WTC11 (cell line): ENCODE measurements around the gene MSANTD2. TPM values are rescaled to one million over a fixed set of nuclear protein-coding genes. Genes with fewer than 3 reads are reported as not detected.

ENCODE experiments used
- ATAC-seq: fragments of 200-7000 bp; cut with Tn5 transposase; 2 replicates; pipeline ENCODE4 v1.10.0; 2021; ENCODE audit warnings: mild to moderate bottlenecking, moderate library complexity
- CTCF ChIA-PET: fragments of 300-600 bp; sonication (Branson Sonifier 250); formaldehyde crosslinking; loops from one replicate; lab custom pipeline; 2021; ENCODE audit warnings: antibody characterized with exemption; lab: Charles Lee
- POLR2A ChIA-PET: fragments of 350-600 bp; sonication (Branson Sonifier 250); formaldehyde crosslinking; loops from one replicate; lab custom pipeline; 2021; ENCODE audit warnings: antibody characterized with exemption; lab: Charles Lee
- DNase-seq: peaks from one replicate; pipeline ENCODE4 v3.0.0; 2021; ENCODE audit warnings: low spot score
- H3K27ac Mint-ChIP-seq: 2 replicates; pipeline ENCODE4 v1.8.0; 2021; ENCODE audit warnings: mixed read lengths
- H3K27me3 Mint-ChIP-seq: 2 replicates; pipeline ENCODE4 v1.8.0; 2021; ENCODE audit warnings: low read depth, mild to moderate bottlenecking, moderate library complexity, mixed read lengths
- H3K36me3 Mint-ChIP-seq: 2 replicates; pipeline ENCODE4 v1.8.0; 2021; ENCODE audit warnings: mixed read lengths
- H3K4me1 Mint-ChIP-seq: 2 replicates; pipeline ENCODE4 v1.8.0; 2022; ENCODE audit warnings: mixed read lengths
- H3K4me3 Mint-ChIP-seq: 2 replicates; pipeline ENCODE4 v1.8.0; 2021; ENCODE audit warnings: mild to moderate bottlenecking, moderate library complexity, mixed read lengths
- H3K9me3 Mint-ChIP-seq: 2 replicates; pipeline ENCODE4 v1.8.0; 2021; ENCODE audit warnings: mixed read lengths
- ATF1 ChIP-seq: sonication (generic); formaldehyde crosslinking; IDR thresholded peaks from 2 replicates; pipeline ENCODE4 v1.8.1; 2023; ENCODE audit warnings: mild to moderate bottlenecking, moderate library complexity, missing genetic modification reagents
- EMX1 ChIP-seq: fragments of 250-450 bp; sonication (Bioruptor Pico); IDR thresholded peaks from 2 replicates; pipeline ENCODE4 v1.8.0; 2021; ENCODE audit warnings: mild to moderate bottlenecking
- FOXJ3 ChIP-seq: sonication (generic); formaldehyde crosslinking; IDR thresholded peaks from 2 replicates; pipeline ENCODE4 v1.9.0; 2021; ENCODE audit warnings: missing genetic modification reagents, mild to moderate bottlenecking, borderline replicate concordance
- FOXK1 ChIP-seq: sonication (generic); formaldehyde crosslinking; IDR thresholded peaks from 2 replicates; pipeline ENCODE4 v1.8.0; 2022; ENCODE audit warnings: mild to moderate bottlenecking, moderate library complexity, missing genetic modification reagents
- GRHL2 ChIP-seq: fragments of 250-450 bp; sonication (Bioruptor Pico); IDR thresholded peaks from 2 replicates; pipeline ENCODE4 v1.8.0; 2022; ENCODE audit warnings: mild to moderate bottlenecking, moderate library complexity; ENCODE audit not compliant: insufficient replicate concordance, severe bottlenecking
- HMGXB4 ChIP-seq: sonication (generic); formaldehyde crosslinking; IDR thresholded peaks from 2 replicates; pipeline ENCODE4 v1.8.1; 2023; ENCODE audit warnings: mild to moderate bottlenecking, moderate library complexity, missing genetic modification reagents
- IRF2 ChIP-seq: sonication (generic); formaldehyde crosslinking; IDR thresholded peaks from 2 replicates; pipeline ENCODE4 v1.8.0; 2022; ENCODE audit warnings: low read depth, missing genetic modification reagents, borderline replicate concordance
- JAZF1 ChIP-seq: fragments of 250-450 bp; sonication (Bioruptor Pico); IDR thresholded peaks from 2 replicates; pipeline ENCODE4 v1.9.0; 2021; ENCODE audit warnings: moderate library complexity, mild to moderate bottlenecking, inconsistent platforms
- JUN ChIP-seq: sonication (generic); formaldehyde crosslinking; IDR thresholded peaks from 2 replicates; pipeline ENCODE4 v1.8.0; 2023; ENCODE audit warnings: mild to moderate bottlenecking, missing genetic modification reagents
- MXD4 ChIP-seq: fragments of 250-450 bp; sonication (Bioruptor Pico); IDR thresholded peaks from 2 replicates; pipeline ENCODE4 v1.8.0; 2021; ENCODE audit warnings: mild to moderate bottlenecking, moderate library complexity, borderline replicate concordance
- NFE2L1 ChIP-seq: sonication (generic); formaldehyde crosslinking; IDR thresholded peaks from 2 replicates; pipeline ENCODE4 v1.8.1; 2023; ENCODE audit warnings: missing genetic modification reagents
- NR1H2 ChIP-seq: sonication (generic); formaldehyde crosslinking; IDR thresholded peaks from 2 replicates; pipeline ENCODE4 v1.9.0; 2021; ENCODE audit warnings: mild to moderate bottlenecking, moderate library complexity, missing genetic modification reagents
- PREB ChIP-seq: sonication (generic); formaldehyde crosslinking; IDR thresholded peaks from 2 replicates; pipeline ENCODE4 v1.8.1; 2022; ENCODE audit warnings: mild to moderate bottlenecking, missing genetic modification reagents, moderate library complexity, borderline replicate concordance
- SMAD4 ChIP-seq: sonication (generic); formaldehyde crosslinking; IDR thresholded peaks from 2 replicates; pipeline ENCODE4 v1.8.0; 2022; ENCODE audit warnings: mild to moderate bottlenecking, missing genetic modification reagents
- SOX15 ChIP-seq: fragments of 250-450 bp; sonication (Bioruptor Pico); IDR thresholded peaks from 2 replicates; pipeline ENCODE4 v1.9.0; 2021; ENCODE audit warnings: mild to moderate bottlenecking
- STAT6 ChIP-seq: sonication (generic); formaldehyde crosslinking; conservative IDR thresholded peaks from 2 replicates; pipeline ENCODE4 v1.8.1; 2023; ENCODE audit warnings: mild to moderate bottlenecking, low read depth, missing genetic modification reagents, moderate library complexity
- TEAD1 ChIP-seq: sonication (generic); formaldehyde crosslinking; IDR thresholded peaks from 2 replicates; pipeline ENCODE4 v1.8.0; 2022; ENCODE audit warnings: mild to moderate bottlenecking, missing genetic modification reagents
- ZNF138 ChIP-seq: sonication (generic); formaldehyde crosslinking; conservative IDR thresholded peaks from 2 replicates; pipeline ENCODE4 v1.8.1; 2022; ENCODE audit warnings: mild to moderate bottlenecking, moderate library complexity, missing genetic modification reagents
- ZNF317 ChIP-seq: sonication (generic); formaldehyde crosslinking; IDR thresholded peaks from 2 replicates; pipeline ENCODE4 v1.8.1; 2023; ENCODE audit warnings: low read depth, mild to moderate bottlenecking, moderate library complexity, missing genetic modification reagents, borderline replicate concordance
- ZNF396 ChIP-seq: fragments of 250-450 bp; sonication (Bioruptor Pico); IDR thresholded peaks from 2 replicates; pipeline ENCODE4 v1.8.0; 2021; ENCODE audit warnings: mild to moderate bottlenecking, moderate library complexity, borderline replicate concordance
- total RNA-seq: library from RNA; stranded (reverse); gene quantifications from 3 replicates; pipeline ENCODE4 v1.2.3, GENCODE V29; 2021
- TF ChIP-seq, protein P1 (sequence below): fragments of 250-450 bp; sonication (Bioruptor Pico); IDR thresholded peaks from 2 replicates; pipeline ENCODE4 v1.9.0; 2021; ENCODE audit warnings: mild to moderate bottlenecking
- TF ChIP-seq, protein P2 (sequence below): fragments of 250-450 bp; sonication (Bioruptor Pico); conservative IDR thresholded peaks from 2 replicates; pipeline ENCODE4 v1.9.0; 2021; ENCODE audit warnings: mild to moderate bottlenecking
- TF ChIP-seq, protein P3 (sequence below): fragments of 200-600 bp; IDR thresholded peaks from 2 replicates; pipeline ENCODE4 v1.8.0; 2022; ENCODE audit warnings: antibody characterized with exemption
- TF ChIP-seq, protein P4 (sequence below): sonication (generic); formaldehyde crosslinking; IDR thresholded peaks from 2 replicates; pipeline ENCODE4 v1.8.1; 2022; ENCODE audit warnings: missing genetic modification reagents, borderline replicate concordance

MSANTD2 gene
- total RNA-seq, 1 experiment from 2014 or later = 17.5 TPM

- no peak for TF ChIP-seq FOXJ3
- no peak for TF ChIP-seq HMGXB4 (CRISPR knock-in tag)
- no peak for TF ChIP-seq FOXK1 (CRISPR knock-in tag)
- no peak for TF ChIP-seq NR1H2
- no peak for TF ChIP-seq SOX15
- no peak for TF ChIP-seq STAT6 (CRISPR knock-in tag)
- TF ChIP-seq, protein P1, sequence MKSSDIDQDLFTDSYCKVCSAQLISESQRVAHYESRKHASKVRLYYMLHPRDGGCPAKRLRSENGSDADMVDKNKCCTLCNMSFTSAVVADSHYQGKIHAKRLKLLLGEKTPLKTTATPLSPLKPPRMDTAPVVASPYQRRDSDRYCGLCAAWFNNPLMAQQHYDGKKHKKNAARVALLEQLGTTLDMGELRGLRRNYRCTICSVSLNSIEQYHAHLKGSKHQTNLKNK = no peak
- TF ChIP-seq GRHL2 = no peak
- no peak for TF ChIP-seq ATF1 (CRISPR knock-in tag)
- TF ChIP-seq NFE2L1 (CRISPR knock-in tag) = no peak
- no peak for TF ChIP-seq ZNF138
- TF ChIP-seq MXD4 (CRISPR knock-in tag) = no peak
- TF ChIP-seq, protein P2, sequence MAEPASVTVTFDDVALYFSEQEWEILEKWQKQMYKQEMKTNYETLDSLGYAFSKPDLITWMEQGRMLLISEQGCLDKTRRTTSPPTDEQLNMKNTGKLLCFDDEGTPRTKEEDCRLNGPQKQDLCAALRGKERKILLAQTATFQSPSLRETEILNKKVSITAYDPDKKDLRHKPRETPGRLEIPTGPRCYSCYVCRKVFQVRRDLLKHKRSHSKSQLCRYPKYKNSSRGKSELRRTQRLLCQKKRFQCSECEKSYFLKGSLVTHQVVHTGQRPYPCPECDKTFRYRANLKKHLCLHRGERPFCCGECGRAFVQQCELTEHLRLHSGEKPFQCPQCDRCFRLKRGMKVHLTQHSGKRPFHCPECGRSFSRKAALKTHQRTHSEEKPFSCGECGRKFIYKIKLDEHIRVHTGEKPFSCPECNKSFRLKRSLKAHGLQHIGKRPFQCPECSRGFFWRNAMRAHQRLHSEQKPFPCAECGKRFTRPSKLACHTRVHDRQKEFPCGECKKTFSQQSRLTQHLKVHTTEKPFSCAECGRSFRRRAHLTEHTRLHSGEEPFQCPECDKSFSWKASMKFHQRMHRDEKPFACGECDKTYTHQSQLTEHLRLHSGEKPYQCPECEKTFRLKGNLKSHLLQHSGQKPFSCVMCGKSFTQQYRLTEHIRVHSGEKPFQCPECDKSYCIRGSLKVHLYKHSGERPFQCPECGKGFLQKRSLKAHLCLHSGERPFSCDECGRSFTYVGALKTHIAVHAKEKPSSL (CRISPR knock-in tag) = no peak
- no peak for TF ChIP-seq ZNF317 (CRISPR knock-in tag)
- TF ChIP-seq, protein P3, sequence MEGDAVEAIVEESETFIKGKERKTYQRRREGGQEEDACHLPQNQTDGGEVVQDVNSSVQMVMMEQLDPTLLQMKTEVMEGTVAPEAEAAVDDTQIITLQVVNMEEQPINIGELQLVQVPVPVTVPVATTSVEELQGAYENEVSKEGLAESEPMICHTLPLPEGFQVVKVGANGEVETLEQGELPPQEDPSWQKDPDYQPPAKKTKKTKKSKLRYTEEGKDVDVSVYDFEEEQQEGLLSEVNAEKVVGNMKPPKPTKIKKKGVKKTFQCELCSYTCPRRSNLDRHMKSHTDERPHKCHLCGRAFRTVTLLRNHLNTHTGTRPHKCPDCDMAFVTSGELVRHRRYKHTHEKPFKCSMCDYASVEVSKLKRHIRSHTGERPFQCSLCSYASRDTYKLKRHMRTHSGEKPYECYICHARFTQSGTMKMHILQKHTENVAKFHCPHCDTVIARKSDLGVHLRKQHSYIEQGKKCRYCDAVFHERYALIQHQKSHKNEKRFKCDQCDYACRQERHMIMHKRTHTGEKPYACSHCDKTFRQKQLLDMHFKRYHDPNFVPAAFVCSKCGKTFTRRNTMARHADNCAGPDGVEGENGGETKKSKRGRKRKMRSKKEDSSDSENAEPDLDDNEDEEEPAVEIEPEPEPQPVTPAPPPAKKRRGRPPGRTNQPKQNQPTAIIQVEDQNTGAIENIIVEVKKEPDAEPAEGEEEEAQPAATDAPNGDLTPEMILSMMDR = no peak
- TF ChIP-seq JUN (CRISPR knock-in tag) = no peak
- TF ChIP-seq EMX1 (CRISPR knock-in tag) = no peak
- TF ChIP-seq TEAD1 (CRISPR knock-in tag) = no peak
- no peak overlapping the region for H3K4me3 Mint-ChIP-seq
- no peaks in the 10 kb centered on the region for H3K36me3 Mint-ChIP-seq
- H3K27ac Mint-ChIP-seq = no peak overlapping the region
- POLR2A ChIA-PET = no interaction called here
- CTCF ChIA-PET = interaction anchor here (1.0 to 1.9 kb wide), 2 partner anchors 35 to 67 kb away, joined by 3 to 6 read pairs; no protein-coding TSS in a partner anchor
- H3K4me1 Mint-ChIP-seq = peaks cover 10% of the 10 kb centered on the region
- peaks cover 30% of the 10 kb centered on the region for H3K27me3 Mint-ChIP-seq
- DNase-seq (no peak), ATAC-seq (no peak)
- H3K9me3 Mint-ChIP-seq = no peaks in the 10 kb centered on the region
Measured at GRCh38 chr11:124829986-124830385, 29.8 kb upstream of the MSANTD2 start.

- Mint-ChIP-seq H3K27me3 (peaks cover 8% of the 10 kb centered on the region; the same call in 1 of the 2 replicates), H3K4me1 (no peaks in the 10 kb centered on the region), H3K4me3 (no peak overlapping the region), H3K9me3 (no peaks in the 10 kb centered on the region), H3K27ac (no peak overlapping the region), H3K36me3 (no peaks in the 10 kb centered on the region)
- no peak for DNase-seq
- ChIA-PET POLR2A (no interaction called here), CTCF (no interaction called here)
- ATAC-seq = no peak
- TF ChIP-seq SMAD4 (no peak), IRF2 (no peak), NFE2L1 (CRISPR knock-in tag) (no peak), JAZF1 (CRISPR knock-in tag) (no peak), MXD4 (CRISPR knock-in tag) (no peak), PREB (no peak), ZNF396 (CRISPR knock-in tag) (no peak)
- TF ChIP-seq, protein P4, sequence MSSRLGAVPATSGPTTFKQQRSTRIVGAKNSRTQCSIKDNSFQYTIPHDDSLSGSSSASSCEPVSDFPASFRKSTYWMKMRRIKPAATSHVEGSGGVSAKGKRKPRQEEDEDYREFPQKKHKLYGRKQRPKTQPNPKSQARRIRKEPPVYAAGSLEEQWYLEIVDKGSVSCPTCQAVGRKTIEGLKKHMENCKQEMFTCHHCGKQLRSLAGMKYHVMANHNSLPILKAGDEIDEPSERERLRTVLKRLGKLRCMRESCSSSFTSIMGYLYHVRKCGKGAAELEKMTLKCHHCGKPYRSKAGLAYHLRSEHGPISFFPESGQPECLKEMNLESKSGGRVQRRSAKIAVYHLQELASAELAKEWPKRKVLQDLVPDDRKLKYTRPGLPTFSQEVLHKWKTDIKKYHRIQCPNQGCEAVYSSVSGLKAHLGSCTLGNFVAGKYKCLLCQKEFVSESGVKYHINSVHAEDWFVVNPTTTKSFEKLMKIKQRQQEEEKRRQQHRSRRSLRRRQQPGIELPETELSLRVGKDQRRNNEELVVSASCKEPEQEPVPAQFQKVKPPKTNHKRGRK (CRISPR knock-in tag) = no peak
Measured at GRCh38 chr11:124825876-124826275, 25.7 kb upstream of the MSANTD2 start.
